Non-pigmented ciliary epithelial cell (primary cell): Measurements from ENCODE around the gene ITPRIPL2.

Experiments
- DNase-seq: peaks from one replicate; pipeline ENCODE4 v3.0.0-alpha.2; 2010; ENCODE audit warnings: low read depth

The ITPRIPL2 gene

DNA sequence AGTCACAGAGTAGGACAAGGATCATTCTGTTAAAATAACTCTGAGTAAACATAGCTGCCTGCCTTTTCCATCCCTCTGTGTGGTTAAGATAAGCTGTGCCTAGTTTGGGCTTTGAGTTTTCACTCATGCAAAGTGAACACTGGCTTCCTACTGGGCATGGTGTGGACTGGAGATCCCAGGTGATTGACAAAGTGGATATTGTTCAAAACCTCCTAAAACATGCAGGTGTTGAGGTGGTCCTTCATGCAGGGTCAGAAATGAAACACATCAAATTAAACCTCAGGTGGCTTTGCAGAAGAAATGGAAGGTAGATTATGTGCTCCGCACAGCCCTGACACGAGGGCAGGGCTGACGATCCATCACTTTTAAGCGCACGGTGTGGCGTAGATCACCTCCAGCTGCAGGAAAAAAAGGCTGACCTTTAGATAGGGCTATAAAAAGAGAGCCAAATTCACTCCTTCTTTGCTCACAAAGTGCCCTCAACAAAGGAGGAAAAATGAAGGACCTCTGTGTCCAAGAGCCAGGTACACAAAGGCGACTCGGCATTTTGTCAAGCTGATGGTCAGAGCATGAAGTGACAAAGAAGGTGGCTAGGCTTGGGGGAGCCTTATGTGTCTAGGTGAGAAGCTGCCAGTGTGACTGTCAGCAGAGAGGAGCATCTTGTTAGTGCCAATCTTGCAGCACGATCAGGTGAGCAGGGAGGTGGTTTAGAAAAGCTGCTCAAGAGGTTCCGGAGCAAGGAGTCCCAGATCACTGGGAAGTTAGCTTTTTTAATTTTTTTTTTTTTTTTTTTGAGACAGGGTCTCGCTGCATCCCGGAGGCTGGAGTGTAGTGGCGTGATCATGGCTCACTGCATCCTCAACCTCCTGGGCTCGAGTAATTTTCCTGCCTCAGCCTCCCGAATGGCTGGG is 19.9 kb upstream of the ITPRIPL2 start:
- DNase-seq: no peak

DNA sequence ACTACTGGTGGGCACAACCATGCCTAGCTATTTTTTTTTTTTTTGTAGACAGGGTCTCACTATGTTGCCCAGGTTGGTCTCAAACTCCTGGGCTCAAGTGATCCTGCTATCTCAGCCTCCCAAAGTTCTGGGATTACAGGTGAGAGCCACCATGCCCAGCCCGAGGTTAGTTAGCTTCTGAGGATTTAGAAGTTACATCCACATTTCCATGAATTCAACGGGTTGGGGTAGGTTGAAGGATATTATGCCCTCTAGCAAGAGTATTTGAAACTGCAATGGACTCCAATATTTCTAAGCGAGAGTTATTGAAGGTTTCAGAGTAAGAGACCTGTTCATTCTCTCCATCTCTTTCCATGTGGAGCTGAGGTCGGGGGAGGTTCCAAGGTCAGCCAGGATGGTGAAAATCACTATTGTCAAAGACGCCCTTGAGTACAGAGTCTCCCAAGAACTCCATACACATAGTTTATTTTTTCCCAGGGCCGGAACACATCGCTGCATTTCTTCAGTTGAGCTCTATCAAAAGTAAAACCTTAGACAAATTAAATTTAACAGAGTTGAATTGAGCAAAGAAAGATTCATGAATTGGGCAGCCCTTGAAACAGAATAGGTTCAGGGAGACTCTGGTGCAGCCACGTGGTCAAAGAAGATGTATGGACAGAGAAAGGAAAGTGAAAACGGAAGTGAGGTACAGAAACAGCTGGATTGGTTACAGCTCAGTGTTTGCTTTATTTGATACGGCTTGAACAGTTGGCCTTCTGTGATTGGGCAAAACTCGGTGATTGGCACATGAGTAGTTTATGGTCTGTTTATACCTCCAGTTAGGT is 19.0 kb upstream of the ITPRIPL2 start:
- DNase-seq: no peak

DNA sequence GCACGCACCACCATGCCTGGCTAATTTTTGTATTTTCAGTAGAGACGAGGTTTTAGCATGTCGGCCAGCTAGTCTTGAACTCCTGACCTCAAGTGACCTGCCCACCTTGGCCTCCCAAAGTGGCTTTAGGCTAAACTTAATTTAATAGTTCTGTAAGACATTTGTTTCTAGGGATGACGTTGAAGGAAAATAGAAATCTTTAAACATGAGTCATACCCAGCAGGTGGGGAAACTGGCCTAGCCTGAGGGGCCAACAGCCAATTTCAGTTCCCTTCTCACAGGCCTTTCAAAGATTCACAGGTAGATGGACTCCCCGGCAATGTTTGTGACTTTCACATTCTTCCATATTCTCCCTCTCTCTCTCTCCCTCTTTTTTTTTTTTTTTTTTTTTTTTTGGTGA is 18.1 kb upstream of the ITPRIPL2 start:
- no peak for DNase-seq

DNA sequence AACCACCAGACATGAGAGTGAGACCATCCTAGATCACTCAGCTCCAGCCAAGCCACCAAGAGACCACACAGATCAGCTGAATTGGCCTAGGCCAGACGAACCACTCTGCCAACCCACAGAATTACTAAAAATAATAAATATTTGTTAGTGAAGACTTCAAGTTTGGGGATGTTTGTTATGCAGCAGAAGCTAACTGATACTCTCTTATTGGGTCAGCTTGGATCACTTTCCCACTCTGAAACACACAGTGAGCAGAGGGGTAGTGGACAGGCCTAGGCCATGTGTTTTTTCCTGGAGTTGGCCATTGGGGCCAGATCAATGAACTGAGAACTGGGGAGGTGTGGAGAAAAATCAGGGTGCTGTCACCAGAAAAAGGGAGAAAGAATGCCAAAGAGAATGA is 15.6 kb upstream of the ITPRIPL2 start:
- no peak for DNase-seq

DNA sequence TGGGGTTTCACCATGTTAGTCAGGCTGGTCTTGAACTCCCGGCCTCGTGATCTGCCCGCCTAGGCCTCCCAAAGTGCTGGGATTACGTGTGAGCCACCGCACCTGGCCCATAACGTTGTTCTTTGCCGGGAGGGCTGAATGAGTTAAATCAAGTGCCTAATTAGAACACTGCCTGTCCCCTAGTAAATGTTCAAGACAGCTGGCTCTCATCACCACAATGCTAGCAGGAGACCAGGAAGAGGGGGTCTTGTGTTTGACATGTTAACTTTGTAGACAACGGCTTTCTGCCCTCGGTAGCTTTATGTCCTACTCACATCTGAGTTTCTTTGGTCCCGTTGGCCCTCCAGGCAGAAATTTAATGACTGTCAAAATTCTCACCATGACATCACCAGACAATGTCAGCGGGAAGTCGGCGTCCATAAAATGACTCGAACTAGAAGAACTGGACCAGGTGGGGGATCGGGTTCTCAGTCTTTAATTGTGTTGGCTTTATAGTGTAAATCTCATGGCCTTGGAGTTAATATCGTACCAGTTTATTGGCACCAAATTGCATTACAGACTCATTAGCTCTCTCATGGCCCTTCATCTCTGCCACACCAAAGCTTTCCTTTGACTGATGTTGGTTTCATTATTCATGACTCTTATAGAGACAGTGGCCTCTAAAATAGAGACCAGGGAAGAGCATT is 11.4 kb upstream of the ITPRIPL2 start:
- DNase-seq: no peak

DNA sequence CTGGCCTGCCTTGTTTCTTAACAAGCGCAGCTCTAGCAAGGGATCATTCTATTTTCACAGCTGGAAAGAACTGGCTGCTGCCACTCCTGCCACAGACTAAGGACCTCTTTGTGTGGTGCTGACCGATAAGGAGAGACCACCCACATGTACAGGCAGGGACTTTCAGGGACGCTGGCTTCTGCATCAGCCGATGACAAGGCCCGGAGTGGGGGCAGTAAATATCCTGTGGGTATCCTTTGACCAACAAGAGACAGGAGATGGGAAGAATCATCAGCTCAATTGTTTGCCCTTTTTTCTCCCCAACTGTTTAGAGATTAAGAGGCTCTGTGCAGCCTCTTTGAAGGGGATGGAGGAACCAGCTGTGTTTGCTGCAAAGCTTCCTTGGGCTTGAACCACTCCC is 9.2 kb upstream of the ITPRIPL2 start:
- no peak for DNase-seq

DNA sequence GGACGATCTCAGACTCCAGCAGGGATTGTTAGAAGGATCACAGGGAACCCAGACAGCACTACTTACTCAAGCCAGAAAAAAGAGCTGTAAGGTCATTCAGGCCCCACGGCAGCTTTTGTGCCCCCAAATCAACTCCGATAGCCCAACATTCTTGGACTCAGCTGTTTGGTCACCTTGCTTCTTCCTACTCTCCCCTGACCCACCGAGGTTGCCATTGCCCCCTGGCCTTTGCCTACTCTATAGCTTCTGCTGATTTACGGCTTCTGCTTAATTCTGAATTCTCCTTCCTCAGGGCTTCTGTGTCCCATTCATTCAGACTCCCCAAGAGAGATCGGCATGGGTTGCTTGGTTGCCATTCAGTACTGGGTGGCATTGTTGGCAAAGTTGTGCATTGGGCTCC is 8.6 kb upstream of the ITPRIPL2 start:
- no peak for DNase-seq

DNA sequence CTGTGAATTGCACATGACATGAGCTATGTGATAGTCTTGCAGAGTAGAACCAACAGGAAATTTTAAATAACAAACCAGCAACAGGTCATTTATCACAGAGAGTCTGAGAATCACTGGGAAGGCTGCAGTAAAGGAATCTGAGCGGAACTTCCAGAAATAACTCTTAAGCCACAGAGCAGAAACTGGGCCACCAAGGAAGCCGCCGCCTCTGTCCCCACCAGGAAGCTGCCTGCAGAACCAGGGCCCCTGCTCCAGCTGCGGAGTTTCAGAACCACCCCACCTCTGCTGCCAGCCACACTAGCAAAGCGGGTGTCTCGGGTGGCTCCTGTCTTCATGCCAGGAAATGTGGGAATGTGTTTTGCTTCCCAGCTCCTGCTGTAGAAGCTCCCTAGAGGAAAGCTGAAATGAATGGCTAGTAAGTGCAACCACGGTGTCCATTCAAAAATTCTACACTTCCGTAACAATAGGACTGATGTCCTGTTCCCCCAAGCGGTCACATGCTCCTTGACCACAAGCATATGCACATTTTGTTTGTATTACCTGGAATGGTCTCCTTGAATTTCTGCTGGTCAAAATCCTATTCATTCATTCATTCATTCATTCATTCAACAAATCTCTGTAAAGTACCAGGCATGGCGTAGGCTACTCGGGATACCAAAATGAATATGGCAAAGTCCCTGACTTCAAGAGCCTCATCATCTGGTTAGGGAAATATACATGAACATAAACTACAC is 7.7 kb upstream of the ITPRIPL2 start:
- DNase-seq: no peak

DNA sequence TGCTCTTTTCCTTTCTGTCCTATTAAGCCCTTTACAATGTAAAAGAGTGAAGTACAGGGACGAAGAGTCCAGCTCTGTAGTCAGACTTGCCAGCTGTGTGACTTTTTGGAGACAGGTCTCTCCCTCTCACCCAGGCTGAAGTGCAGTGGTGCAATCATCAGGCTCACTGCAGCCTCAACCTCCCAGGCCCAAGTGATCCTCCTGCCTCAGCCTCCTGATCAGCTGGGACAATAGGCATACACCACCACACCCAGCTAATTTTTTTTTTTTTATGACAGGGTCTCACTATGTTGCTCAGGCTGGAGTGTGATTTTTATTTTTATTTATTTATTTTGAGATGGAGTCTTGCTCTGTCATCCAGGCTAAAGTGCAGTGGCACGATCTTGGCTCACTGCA is 7.1 kb upstream of the ITPRIPL2 start:
- DNase-seq: no peak

DNA sequence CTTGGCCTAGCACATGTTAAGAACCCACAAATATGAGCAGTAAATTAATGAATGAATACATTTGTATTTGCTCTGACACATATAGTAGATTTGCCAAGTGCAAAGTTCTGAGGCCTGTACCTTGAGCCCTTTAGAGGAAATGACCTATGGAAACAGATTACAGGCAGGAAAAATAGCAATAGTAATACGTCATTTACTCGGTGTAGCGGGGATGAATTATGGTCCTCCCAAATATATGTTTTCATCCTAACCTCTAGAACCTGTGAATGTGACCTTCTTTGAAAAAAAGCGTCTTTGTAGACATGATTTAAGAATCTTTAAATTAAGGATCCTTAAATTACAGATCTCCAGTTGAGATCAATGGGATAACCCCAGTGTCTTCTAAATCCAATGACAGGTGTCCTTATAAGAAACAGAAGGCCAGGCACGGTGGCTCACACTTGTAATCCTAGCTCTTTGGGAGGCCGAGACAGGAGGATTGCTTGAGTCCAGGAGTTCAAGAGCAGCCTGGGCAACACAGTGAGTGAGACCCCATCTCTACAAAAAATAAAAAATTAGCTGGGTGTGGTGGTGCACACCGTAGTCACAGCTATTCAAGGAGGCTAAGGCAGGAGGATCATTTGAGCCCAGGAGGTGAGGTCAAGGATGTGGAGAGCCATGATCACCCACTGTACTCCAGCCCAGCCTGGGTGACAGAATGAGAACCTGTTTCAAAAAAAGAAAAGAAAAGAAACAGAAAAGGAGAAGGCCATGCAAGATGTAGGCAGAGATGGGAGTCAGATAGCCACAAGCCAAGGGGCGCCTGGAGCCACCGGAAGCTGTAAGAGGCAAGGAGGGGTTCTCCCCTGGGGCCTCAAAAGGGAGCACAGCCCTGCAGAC is 5.1 kb upstream of the ITPRIPL2 start:
- no peak for DNase-seq

DNA sequence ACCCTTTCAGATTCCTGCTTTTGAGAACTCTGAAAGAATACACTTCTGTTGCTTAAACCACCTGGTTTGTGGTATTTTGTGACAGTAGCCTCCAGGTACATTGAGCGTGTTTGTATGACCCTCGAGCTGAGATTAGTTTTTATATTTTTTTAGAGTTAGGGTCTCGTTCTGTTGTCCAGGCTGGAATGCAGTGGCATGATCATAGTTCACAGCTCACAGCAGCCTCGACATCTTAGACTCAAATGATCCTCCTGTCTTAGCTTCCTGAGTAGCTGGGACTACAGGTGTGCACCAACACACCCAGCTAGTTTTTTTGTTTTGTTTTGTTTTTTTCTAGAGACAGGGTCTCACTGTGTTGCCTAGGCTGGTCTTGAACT is 4.5 kb upstream of the ITPRIPL2 start:
- DNase-seq: no peak

DNA sequence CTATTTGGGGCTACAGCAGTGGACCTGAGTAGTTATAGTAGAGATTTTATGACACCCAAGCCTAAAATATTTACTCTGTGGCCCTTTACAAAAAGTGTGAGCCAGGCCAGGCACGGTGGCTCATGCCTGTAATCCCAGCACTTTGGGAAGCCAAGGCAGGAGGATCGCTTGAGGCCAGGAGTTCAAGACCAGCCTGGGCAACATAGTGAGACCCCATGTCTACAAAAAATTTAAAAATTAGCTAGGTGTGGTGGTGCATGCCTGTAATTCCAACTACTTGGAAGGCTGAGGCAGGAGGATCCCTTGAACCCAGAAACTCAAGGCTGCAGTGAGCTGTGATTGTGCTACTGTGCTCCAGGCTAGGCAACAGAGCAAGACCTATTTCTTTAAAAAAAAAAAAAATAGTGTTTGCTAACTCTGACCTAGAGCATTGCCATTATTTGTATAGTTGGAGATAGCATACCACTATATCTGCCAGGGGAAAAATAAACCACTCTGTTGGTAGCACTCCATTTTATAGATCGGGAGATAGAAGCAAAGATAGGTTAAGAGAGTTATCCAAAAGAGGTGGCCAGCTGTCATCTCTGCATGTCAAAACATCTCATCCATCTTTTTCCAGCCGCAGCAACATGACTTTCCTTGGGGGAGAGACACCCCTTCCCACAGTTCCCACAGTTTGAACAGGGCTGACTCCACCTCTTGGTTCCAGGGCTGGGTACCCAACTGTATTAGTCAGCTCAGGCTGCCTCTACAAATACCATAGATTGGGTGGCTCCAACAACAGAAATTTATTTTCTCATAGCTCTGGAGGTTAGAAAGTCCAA is 3.0 kb upstream of the ITPRIPL2 start:
- no peak for DNase-seq

DNA sequence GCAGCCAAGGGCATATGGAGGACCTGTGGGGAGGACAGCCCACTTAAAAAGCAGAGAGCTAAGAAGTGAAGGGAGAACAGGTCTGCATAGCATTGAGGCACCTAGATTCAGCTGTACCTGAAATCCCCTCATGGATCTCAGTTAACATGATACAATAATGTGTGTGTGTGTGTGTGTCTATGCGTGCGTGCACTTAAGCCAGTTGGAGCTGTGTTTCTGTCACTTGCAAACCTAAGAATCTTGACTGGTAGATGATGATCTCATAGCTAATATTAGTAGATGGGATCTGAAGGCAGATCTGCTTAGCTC is 1.7 kb upstream of the ITPRIPL2 start:
- DNase-seq: no peak

DNA sequence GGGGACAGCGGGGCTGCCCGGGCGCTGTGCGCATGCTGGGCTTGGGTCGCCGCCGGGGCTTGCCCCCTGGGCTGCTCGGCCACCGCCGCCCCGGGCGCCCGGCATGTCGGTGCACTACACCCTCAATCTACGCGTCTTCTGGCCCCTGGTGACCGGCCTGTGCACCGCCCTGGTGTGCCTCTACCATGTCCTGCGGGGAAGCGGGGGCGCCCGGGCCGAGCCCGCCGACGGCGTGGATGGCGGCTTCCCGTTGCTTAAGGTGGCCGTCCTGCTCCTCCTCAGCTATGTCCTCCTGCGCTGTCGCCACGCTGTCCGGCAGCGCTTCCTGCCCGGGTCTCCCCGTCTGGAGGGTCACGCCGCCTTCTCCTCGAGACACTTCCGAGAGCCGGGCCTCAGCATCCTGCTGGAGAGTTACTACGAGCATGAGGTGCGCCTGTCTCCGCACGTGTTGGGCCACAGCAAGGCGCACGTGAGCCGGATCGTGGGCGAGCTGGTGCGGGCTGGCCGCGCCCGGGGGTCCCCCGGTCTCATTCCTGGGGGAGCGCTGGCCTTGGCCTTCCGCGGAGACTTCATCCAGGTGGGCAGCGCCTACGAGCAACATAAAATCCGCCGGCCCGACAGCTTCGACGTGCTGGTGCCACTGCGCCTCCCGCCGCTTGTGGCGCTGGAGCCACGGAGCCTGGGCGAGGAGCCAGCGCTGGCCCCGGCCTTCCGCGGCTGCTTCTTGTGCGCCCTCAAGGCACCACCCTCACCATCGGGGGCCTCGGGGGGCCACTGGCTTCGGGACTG is 789 bp downstream of the ITPRIPL2 start:
- DNase-seq: no peak

DNA sequence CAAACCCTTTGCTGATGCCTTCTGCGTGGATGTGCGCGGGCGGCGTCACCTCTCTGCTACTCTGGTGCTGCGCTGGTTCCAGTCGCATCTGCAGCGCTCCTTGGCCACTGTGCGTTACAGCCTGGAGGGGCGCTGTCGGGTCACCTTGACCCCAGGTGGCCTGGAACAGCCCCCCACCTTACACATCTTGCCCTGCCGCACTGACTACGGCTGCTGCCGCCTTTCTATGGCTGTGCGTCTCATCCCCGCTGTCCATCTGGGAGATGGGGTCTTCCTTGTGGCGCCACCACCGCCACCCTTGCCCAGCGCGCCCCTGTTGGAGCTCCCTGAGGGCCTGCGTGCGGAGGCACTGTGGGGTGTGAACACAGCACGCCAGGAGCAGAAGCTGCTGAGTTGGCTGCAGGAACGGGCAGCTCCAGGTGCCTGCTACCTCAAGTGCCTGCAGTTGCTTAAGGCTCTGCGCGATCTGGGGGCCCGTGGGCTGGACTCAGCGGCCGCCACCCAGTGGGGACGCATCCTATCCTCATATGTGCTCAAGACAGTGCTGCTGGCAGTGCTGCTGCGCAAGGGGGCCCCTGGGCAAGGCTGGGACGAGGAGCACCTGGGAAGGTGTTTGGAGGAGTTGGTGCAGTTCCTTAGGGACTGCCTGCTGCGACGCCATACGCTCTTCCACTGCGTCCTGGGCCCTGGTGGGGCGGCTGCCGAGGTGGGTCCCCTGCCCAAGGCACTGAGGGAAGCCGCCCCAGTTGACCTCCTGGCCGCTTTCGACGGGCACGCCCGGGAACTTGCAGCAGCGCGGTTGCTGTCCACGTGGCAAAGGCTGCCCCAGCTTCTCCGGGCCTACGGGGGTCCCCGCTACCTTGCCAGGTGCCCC is 1.6 kb downstream of the ITPRIPL2 start:
- no peak for DNase-seq

DNA sequence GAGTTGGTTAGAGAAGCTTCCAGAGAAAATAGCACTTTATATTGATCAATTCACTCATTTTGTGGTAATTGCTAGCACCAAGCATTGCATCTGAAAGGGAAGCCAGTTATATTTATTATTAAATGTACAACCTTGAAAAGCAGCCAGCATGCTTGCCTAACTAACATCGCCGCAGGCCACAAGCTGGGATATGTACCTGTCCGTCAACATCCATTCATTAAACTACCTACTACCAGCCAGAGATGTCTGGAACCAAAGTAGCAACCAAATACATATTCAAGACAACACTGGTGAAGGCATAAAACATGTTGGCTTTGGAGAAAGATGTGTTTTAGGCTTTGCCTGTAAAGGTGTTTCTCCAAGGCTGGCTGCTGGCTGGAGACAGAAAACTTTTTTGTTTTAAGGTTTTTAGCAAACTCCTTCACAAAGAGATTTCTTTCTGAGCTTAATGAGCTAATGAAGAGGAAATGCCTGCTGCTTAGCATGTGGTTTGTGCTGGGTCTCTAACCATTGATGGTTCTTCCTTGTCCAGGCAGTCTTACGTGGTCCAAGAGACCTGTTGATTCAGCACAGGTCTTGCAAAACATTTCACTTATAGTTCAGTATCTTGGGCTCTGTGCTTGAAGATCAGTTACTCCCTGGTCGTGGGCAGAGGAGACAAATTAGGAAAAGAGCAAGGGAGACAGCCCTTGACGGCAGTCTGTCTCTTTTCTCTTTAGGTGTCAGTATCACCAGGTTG is 3.1 kb downstream of the ITPRIPL2 start:
- no peak for DNase-seq

DNA sequence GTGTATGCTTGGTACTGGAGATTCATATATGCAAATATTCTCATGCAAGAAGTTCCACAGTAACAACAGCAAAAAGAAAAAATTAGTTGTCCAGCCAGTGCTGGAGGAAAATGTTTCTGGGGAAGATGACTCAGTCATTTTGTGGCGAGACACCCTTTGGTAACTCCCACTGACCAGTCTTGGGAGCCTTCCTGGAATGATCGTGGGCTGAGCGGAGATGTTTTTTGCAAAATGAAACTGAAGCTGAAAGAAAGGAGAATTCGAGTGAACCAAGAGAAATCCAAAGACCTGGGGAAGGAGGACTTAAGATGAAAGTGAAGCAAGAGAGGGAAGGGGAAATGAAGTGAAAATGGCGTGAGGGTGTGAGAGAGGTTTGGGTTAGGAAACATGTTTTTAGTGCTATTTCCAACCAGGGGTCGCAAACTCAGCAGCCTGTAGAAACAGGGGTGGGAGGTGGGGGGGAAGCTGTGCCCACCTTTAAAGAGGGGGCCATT is 5.2 kb downstream of the ITPRIPL2 start:
- DNase-seq: peak; percentile 82

DNA sequence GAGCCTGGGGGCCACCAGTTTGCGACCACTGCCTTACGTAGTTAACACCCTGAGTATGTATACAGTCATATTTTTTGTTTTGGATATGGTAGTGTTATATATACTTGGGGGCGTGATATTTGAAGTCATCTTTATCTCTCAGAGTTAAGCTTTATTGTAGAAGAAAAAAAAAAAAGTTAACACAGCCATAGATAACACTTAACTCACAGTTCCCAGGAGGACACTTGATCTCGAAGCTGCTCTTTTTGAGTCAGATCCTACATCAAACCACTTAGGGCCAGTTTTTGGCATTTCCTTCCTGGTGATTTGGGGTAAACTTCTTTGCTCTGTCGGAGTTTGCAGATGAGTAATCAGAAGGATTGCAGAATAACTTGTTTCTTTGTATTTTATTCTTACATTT is 5.8 kb downstream of the ITPRIPL2 start:
- DNase-seq: peak; percentile 67
